ENCODE data around the gene GPX2. TPM values are rescaled to one million over a fixed set of nuclear protein-coding genes. Genes with fewer than 3 reads are reported as not detected.

The GPX2 gene
- total RNA-seq, 1 experiment from 2014 or later, result 0.15 TPM

DNA sequence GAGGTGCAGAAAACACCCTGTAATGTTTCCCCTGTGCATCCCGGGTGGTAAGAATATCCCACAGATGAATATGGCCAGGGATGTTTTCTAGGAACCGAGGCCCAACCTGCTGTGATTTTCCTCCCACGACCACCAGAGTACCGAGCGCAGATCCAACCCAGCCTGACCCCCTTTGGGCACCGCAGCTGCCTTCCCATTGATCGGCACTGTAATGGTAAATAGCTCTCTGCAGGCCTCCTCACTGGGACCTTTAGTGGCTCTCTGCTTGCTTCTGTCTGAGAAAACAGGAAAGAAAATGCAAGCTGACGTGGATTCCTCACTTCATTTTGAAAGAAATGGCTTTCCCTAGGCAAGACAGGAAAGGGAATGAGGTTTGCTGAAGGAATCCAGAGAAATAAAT is 32.0 kb upstream of the GPX2 start:
- POLR2A ChIA-PET, result interaction anchor here (0.5 kb wide), 1 partner anchor 9 kb away, joined by 3 read pairs; no protein-coding TSS in a partner anchor
- no peak for DNase-seq (ENCODE audit: low read depth, low spot score)
- H3K27me3 ChIP-seq (ENCODE audit: control insufficient read depth, insufficient read depth, low read length), result no peaks in the 10 kb centered on the region; the same call in 1 of the 2 replicates
- intact Hi-C loops (cut with micrococcal nuclease; ENCODE audit: unreplicated experiment) (no loop called here), in situ Hi-C loops (cut with HindIII; ENCODE audit: low pct_unique_long_range_greater_than_20kb, low sequenced_read_pairs) (no loop called here)
- BruUV-seq (replicated peaks), result no TSS peak
- no peaks in the 10 kb centered on the region for H3K36me3 ChIP-seq (ENCODE audit: control insufficient read depth, insufficient read depth, low read length)
- CTCF ChIA-PET, result interaction anchor here (0.6 kb wide), 1 partner anchor 8 kb away, joined by 5 read pairs; no protein-coding TSS in a partner anchor
- H3K4me1 ChIP-seq (ENCODE audit: control insufficient read depth, insufficient read depth, low read length), result no peaks in the 10 kb centered on the region
- no peaks in the 10 kb centered on the region for H3K9me3 ChIP-seq (ENCODE audit: control insufficient read depth, insufficient read depth, low read depth, low read length)
- ATAC-seq, result no peak
- no peak overlapping the region for H3K27ac ChIP-seq (ENCODE audit: low read length)
- TF ChIP-seq POLR2AphosphoS5 (IDR thresholded peaks at IDR 0.05; ENCODE audit: low read depth, low read length), result no peak
- TF ChIP-seq TCF7L2 (IDR thresholded peaks at IDR 0.05; ENCODE audit: low read depth, low read length), result no peak
- no peak for TF ChIP-seq SIN3A (IDR thresholded peaks at IDR 0.05; ENCODE audit: borderline replicate concordance, insufficient read depth, low read depth, low read length)
- TF ChIP-seq, protein P1, sequence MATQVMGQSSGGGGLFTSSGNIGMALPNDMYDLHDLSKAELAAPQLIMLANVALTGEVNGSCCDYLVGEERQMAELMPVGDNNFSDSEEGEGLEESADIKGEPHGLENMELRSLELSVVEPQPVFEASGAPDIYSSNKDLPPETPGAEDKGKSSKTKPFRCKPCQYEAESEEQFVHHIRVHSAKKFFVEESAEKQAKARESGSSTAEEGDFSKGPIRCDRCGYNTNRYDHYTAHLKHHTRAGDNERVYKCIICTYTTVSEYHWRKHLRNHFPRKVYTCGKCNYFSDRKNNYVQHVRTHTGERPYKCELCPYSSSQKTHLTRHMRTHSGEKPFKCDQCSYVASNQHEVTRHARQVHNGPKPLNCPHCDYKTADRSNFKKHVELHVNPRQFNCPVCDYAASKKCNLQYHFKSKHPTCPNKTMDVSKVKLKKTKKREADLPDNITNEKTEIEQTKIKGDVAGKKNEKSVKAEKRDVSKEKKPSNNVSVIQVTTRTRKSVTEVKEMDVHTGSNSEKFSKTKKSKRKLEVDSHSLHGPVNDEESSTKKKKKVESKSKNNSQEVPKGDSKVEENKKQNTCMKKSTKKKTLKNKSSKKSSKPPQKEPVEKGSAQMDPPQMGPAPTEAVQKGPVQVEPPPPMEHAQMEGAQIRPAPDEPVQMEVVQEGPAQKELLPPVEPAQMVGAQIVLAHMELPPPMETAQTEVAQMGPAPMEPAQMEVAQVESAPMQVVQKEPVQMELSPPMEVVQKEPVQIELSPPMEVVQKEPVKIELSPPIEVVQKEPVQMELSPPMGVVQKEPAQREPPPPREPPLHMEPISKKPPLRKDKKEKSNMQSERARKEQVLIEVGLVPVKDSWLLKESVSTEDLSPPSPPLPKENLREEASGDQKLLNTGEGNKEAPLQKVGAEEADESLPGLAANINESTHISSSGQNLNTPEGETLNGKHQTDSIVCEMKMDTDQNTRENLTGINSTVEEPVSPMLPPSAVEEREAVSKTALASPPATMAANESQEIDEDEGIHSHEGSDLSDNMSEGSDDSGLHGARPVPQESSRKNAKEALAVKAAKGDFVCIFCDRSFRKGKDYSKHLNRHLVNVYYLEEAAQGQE (IDR thresholded peaks at IDR 0.05; ENCODE audit: insufficient read depth in 1 of 2, low read depth in 2 of 2, low read length in 1 of 2), result no peak
- TF ChIP-seq, protein P2, sequence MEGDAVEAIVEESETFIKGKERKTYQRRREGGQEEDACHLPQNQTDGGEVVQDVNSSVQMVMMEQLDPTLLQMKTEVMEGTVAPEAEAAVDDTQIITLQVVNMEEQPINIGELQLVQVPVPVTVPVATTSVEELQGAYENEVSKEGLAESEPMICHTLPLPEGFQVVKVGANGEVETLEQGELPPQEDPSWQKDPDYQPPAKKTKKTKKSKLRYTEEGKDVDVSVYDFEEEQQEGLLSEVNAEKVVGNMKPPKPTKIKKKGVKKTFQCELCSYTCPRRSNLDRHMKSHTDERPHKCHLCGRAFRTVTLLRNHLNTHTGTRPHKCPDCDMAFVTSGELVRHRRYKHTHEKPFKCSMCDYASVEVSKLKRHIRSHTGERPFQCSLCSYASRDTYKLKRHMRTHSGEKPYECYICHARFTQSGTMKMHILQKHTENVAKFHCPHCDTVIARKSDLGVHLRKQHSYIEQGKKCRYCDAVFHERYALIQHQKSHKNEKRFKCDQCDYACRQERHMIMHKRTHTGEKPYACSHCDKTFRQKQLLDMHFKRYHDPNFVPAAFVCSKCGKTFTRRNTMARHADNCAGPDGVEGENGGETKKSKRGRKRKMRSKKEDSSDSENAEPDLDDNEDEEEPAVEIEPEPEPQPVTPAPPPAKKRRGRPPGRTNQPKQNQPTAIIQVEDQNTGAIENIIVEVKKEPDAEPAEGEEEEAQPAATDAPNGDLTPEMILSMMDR (IDR thresholded peaks at IDR 0.05), result no peak
- no peak overlapping the region for H3K4me3 ChIP-seq (ENCODE audit: low read depth in 2 of 2, low read length in 2 of 2)

DNA sequence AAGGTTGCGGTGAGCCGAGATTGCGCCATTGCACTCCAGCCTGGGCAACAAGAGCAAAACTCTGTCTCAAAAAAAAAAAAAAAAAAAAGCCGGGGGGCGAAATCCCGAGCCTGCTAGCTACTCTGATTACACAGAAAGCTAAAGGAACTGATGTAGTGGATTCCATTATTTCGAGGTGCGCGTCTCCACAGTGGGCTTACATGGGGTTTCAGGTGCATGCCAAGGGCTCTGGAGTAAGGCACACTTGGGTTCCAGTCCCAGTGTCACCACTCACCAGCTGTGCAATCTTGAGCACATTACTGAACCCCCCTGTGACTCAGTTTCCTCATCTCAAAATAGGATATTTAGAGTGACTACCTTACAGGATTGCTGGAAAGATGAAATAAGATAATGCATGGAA is 31.3 kb upstream of the GPX2 start:
- ChIA-PET POLR2A (no interaction called here), CTCF (no interaction called here)
- intact Hi-C loops (cut with micrococcal nuclease; ENCODE audit: unreplicated experiment), result no loop called here
- H3K27me3 ChIP-seq (ENCODE audit: control insufficient read depth, insufficient read depth, low read length), result no peaks in the 10 kb centered on the region; the same call in 1 of the 2 replicates
- ATAC-seq, result no peak
- TF ChIP-seq, protein P1 (IDR thresholded peaks at IDR 0.05; ENCODE audit: insufficient read depth in 1 of 2, low read depth in 2 of 2, low read length in 1 of 2), result no peak
- TF ChIP-seq POLR2AphosphoS5 (IDR thresholded peaks at IDR 0.05; ENCODE audit: low read depth, low read length), result no peak
- TF ChIP-seq, protein P2 (IDR thresholded peaks at IDR 0.05), result no peak
- TF ChIP-seq SIN3A (IDR thresholded peaks at IDR 0.05; ENCODE audit: borderline replicate concordance, insufficient read depth, low read depth, low read length), result no peak
- TF ChIP-seq TCF7L2 (IDR thresholded peaks at IDR 0.05; ENCODE audit: low read depth, low read length), result no peak
- no peak for DNase-seq (ENCODE audit: low read depth, low spot score)
- H3K4me1 ChIP-seq (ENCODE audit: control insufficient read depth, insufficient read depth, low read length), result no peaks in the 10 kb centered on the region
- BruUV-seq (replicated peaks), result no TSS peak
- H3K4me3 ChIP-seq (ENCODE audit: low read depth in 2 of 2, low read length in 2 of 2), result no peak overlapping the region
- no peaks in the 10 kb centered on the region for H3K36me3 ChIP-seq (ENCODE audit: control insufficient read depth, insufficient read depth, low read length)
- in situ Hi-C loops (cut with HindIII; ENCODE audit: low pct_unique_long_range_greater_than_20kb, low sequenced_read_pairs), result no loop called here
- H3K27ac ChIP-seq (ENCODE audit: low read length), result no peak overlapping the region
- no peaks in the 10 kb centered on the region for H3K9me3 ChIP-seq (ENCODE audit: control insufficient read depth, insufficient read depth, low read depth, low read length)

Measured in Panc1 (cell line).